ENCODE results near the gene PHF14. TPM values are rescaled to one million over a fixed set of nuclear protein-coding genes. Genes with fewer than 3 reads are reported as not detected.

PHF14 gene
- total RNA-seq, 2 donors from 2014 or later, result 32.5 to 48.2 TPM

DNA sequence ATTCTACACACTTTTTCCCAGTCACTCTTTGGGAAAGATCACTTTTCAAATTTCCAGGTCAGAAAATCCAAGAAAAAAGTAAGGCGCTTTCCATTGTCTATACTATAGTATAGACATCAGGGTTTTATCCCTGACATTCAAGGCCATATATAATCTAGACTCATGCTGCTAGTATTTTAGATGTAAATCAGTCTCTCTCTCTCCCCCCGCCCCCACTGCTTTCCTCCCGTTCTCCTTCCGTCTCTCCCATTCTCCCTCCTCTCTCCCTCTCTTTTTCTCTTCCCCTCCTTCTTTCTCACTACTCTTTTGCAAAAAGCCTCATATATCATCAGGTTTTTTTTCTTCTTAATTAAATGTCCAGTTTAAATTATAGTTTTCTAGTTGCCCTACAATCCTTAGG lies 154.8 kb downstream of the PHF14 start:
- no peak overlapping the region for H3K27ac Mint-ChIP-seq
- H3K9me3 Mint-ChIP-seq, result peaks cover 0 to 3% of the 10 kb centered on the region in 2 donors
- ATAC-seq, result no peak
- peaks cover 12 to 15% of the 10 kb centered on the region in 2 donors for H3K36me3 Mint-ChIP-seq
- DNase-seq (ENCODE audit: low spot score in 2 of 2), result no peak

- Mint-ChIP-seq H3K27ac (no peak overlapping the region), H3K36me3 (peaks cover 12 to 15% of the 10 kb centered on the region in 2 donors)
- peak; percentile 75 to 89 for ATAC-seq
Measured at GRCh38 chr7:11130012-11130411, 156.3 kb downstream of the PHF14 start.

DNA sequence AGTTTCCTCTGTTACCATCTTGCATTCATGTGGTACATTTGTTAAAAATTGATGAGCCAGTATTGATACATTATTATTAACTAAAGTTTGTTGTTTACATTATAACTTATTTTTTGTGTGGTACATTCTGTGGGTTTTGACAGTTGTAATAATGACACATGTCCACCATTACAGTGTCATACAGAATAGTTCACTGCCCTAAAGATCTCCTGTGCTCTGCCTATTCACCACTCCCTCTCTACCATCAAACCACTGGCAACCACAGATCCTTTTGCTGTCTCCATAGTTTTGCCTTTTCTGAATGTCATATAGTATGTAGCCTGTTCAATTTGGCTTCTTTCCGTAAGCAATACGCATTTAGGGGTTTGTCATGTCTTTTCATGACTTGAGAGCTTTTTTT lies 156.9 kb downstream of the PHF14 start:
- ATAC-seq (no peak), DNase-seq (ENCODE audit: low spot score in 2 of 2) (no peak)
- H3K27ac Mint-ChIP-seq, result peak overlapping the region in 1 of 2 donors; percentile 47
- H3K36me3 Mint-ChIP-seq, result peaks cover 12 to 15% of the 10 kb centered on the region in 2 donors
- peaks cover 0 to 3% of the 10 kb centered on the region in 2 donors for H3K9me3 Mint-ChIP-seq

More at GRCh38 chr7:11130012-11130411, 156.3 kb downstream of the PHF14 start:
- peaks cover 0 to 3% of the 10 kb centered on the region in 2 donors for H3K9me3 Mint-ChIP-seq
- DNase-seq (ENCODE audit: low spot score in 2 of 2), result no peak

DNA sequence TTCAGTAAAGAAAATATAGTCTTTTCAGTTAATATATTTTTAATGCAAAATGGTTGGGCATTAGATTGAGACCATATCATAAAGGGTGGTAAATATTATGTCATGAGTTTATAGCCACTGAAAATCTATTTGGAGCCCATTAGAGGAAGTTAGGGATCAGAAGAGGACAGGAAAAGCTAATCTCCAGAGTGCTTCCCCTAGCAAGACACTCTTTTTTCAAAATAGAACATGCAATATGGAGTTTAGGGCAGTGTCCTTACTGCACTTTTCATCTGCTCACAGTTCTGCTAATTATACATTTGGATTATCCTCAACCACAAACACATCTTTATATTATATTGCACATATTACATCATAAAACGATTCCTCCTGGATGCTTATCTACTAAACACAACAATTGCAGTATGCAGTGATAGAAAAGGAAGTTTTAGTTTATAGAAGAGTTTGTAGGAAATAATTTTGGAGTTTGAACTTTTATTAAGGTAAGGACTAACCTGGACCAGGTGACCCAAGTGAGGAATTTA lies 159.8 kb downstream of the PHF14 start:
- Mint-ChIP-seq H3K36me3 (peaks cover under 1 to 12% of the 10 kb centered on the region in 2 donors), H3K27ac (no peak overlapping the region), H3K9me3 (no peaks in the 10 kb centered on the region)
- ATAC-seq (no peak), DNase-seq (ENCODE audit: low spot score in 2 of 2) (no peak)

DNA sequence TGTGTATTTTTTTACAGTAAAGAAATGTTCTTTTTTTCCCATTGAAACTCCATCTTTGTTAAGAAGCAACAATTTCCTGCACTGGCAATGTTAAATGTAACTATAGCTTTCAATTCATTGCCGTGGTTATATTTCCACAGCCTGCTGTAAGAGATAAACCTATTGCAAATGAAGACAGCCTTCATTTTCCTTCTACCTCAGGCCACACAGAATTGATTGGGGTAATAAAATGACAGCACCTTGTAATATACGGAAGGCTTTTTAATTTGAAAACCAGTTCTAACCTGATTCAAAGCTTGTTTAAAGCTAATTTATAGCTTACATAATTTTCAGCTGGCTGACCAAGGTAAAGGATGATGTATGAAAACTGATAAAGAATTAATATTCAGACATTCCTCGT lies 161.9 kb downstream of the PHF14 start:
- H3K27ac Mint-ChIP-seq, result no peak overlapping the region
- ATAC-seq, result no peak
- DNase-seq (ENCODE audit: low spot score in 2 of 2), result no peak
- H3K9me3 Mint-ChIP-seq, result no peaks in the 10 kb centered on the region
- H3K36me3 Mint-ChIP-seq, result peaks cover 0 to 10% of the 10 kb centered on the region in 2 donors

GRCh38 chr7:11141541-11141940 lies 167.9 kb downstream of the PHF14 start:
- no peaks in the 10 kb centered on the region for H3K9me3 Mint-ChIP-seq
- DNase-seq (ENCODE audit: low spot score in 2 of 2) (no peak), ATAC-seq (no peak)
- H3K36me3 Mint-ChIP-seq, result peaks cover 0 to 4% of the 10 kb centered on the region in 2 donors
- H3K27ac Mint-ChIP-seq, result no peak overlapping the region

DNA sequence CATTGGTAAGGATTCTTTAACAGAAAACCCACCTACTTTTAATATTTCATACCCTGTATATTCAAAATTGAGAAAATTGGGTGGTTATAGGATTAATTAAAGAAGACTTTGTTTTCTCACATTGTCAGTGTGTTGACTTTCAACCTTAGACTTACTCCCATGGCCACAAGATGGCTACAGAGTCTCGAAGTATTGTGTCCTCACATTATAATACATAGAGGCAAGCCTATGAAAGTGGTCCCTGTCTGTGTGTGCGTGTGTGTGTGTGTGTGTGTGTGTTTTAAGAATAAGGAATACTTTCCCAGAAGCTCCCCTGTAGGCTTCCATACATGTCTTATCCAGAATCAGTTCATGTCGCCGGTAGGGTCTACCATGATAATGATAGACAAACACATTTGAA lies 180.0 kb downstream of the PHF14 start:
- Mint-ChIP-seq H3K27ac (no peak overlapping the region), H3K9me3 (no peaks in the 10 kb centered on the region), H3K36me3 (no peaks in the 10 kb centered on the region)
- no peak for ATAC-seq
- no peak for DNase-seq (ENCODE audit: low spot score in 2 of 2)

- no peaks in the 10 kb centered on the region for H3K9me3 Mint-ChIP-seq
- H3K27ac Mint-ChIP-seq, result no peak overlapping the region
- ATAC-seq, result no peak
- no peaks in the 10 kb centered on the region for H3K36me3 Mint-ChIP-seq
- DNase-seq (ENCODE audit: low spot score in 2 of 2), result no peak
Measured at GRCh38 chr7:11155883-11156282, 182.2 kb downstream of the PHF14 start.

DNA sequence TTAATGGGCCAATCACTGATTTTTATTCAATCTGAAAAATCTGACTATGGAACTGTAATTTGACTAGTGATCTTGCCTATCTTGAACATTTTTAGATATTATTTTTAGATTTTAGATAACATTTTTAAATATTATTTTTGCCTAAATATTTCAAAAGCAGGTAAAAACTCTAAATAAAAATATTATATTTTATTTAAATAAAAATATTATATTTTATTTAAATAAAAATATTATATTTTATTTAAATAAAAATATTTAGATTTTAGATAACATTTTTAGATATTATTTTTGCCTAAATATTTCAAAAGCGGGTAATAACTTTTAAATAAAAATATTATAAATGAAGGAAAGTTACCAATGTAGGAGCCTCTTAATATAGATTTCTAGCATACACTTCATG lies 187.8 kb downstream of the PHF14 start:
- ATAC-seq (no peak), DNase-seq (ENCODE audit: low spot score in 2 of 2) (no peak)
- Mint-ChIP-seq H3K9me3 (no peaks in the 10 kb centered on the region), H3K27ac (no peak overlapping the region), H3K36me3 (no peaks in the 10 kb centered on the region)

- no peaks in the 10 kb centered on the region for H3K36me3 Mint-ChIP-seq
- H3K27ac Mint-ChIP-seq, result no peak overlapping the region
- DNase-seq (ENCODE audit: low spot score in 2 of 2), result no peak
- H3K9me3 Mint-ChIP-seq, result no peaks in the 10 kb centered on the region
- ATAC-seq, result no peak
Measured at GRCh38 chr7:11163220-11163619, 189.5 kb downstream of the PHF14 start.

GRCh38 chr7:11166051-11166450 lies 192.4 kb downstream of the PHF14 start:
- no peaks in the 10 kb centered on the region for H3K36me3 Mint-ChIP-seq
- H3K27ac Mint-ChIP-seq, result no peak overlapping the region
- no peaks in the 10 kb centered on the region for H3K9me3 Mint-ChIP-seq
- DNase-seq (ENCODE audit: low spot score in 2 of 2), result no peak
- no peak for ATAC-seq

DNA sequence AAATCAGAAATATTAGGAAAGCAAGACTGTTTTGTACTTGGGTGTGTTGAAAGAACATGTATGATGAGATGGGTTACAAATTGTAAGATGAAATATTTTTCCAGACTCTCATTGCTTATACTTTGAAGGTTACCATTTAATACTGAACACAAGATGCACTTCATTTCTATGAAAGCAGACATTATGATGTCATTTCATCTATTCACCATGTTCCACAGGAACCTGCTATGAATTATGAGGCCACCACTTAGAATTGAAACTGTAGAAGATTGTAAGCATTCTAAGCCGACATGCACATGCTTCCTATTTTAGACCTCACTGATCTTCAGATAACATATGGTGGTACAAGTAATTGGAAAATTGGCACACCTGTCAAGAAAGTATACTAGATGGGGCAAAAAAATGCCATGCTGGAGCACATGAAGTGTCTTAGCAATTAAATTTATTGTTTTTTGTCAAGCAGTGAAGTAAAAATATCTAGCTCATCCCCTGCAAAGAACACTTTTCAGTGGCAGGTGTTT lies 195.0 kb downstream of the PHF14 start:
- no peak for ATAC-seq
- no peak for DNase-seq (ENCODE audit: low spot score in 2 of 2)
- H3K36me3 Mint-ChIP-seq, result no peaks in the 10 kb centered on the region
- H3K9me3 Mint-ChIP-seq, result no peaks in the 10 kb centered on the region
- H3K27ac Mint-ChIP-seq, result no peak overlapping the region

DNA sequence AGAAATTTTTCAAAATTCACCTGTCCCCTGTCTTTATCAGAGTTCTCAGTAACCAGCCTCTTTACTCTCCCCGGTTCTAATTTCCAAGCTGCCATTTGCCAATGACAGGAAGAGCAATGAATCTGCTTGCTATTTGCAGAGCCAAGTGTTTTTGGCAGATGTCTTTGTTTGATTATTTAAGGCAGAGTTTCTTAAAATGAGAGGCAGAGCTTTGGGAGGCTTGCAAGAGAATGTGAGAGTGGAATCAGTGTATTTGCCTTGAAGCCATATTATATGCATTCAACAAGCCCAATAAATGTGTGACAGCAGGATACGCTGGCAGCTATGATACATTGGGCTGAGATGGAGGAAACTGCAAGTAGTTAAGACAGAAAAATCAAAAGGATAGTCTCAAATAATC lies 196.5 kb downstream of the PHF14 start:
- H3K36me3 Mint-ChIP-seq, result no peaks in the 10 kb centered on the region
- no peak for DNase-seq (ENCODE audit: low spot score in 2 of 2)
- ATAC-seq, result no peak
- H3K27ac Mint-ChIP-seq, result no peak overlapping the region
- H3K9me3 Mint-ChIP-seq, result no peaks in the 10 kb centered on the region

DNA sequence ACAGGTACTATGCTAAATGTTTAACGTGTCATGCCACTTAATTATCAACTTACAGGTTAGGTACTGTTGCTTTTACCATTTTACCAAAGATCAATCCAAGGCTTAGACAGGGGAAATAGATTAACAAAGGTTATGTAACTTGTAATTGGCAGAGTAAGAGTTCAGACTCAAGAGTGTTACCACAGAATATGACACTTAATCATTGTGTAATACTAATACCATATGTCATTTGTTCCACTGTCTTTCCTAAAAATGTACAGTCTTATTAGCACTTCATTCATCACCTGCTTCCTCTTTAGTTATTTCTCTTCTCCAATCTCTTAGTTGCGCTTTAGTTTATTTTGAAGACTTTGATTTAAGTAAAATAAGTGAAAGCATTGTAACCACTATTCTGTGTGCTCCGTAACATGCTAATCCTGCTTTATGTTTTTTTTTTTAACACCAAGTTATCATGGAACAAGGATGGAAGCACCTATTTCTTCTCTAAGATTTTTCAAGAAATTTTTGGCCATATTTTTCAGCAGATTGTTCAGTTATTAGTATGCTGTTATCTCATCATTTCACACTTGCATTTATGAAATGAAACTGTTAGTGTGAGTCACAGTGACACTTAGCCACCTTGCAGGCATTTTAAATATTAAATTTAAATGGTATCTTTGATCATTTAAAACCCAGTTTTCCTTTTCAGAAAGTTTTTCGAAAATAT lies 197.3 kb downstream of the PHF14 start:
- no peak for DNase-seq (ENCODE audit: low spot score in 2 of 2)
- Mint-ChIP-seq H3K36me3 (no peaks in the 10 kb centered on the region), H3K27ac (no peak overlapping the region), H3K9me3 (no peaks in the 10 kb centered on the region)
- ATAC-seq, result peak in 1 of 2 donors; percentile 83

DNA sequence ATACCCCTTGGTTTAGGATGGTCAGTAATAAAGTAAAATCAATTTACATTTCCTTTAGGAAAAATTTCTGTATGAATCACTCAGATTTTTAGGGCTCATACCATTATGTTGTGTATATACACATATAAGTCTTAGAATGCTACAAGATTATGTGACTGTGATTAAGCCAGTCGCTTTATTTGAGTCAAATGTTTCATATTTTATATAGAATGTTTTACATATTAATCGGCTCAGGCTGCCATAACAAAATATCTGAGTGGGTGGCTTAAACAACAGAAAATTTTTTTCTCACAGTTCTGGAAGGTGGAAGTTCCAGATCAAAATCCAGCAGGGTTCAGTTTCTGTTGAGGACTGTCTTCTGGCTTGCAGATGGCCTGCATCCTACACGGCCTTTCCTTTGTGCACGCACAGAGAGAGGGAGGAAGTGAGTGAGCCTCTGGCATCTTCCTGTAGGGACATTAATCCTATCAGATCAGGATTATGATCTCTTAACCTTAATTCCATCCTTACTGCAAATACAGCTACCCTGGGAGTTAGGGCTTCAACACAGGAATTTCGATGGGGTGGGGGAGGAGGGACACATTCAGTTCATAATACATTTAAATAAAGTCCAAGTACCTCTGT lies 198.0 kb downstream of the PHF14 start:
- H3K27ac Mint-ChIP-seq, result no peak overlapping the region
- peak in 1 of 2 donors; percentile 61 for ATAC-seq
- no peaks in the 10 kb centered on the region for H3K36me3 Mint-ChIP-seq
- H3K9me3 Mint-ChIP-seq, result no peaks in the 10 kb centered on the region
- no peak for DNase-seq (ENCODE audit: low spot score in 2 of 2)

DNA sequence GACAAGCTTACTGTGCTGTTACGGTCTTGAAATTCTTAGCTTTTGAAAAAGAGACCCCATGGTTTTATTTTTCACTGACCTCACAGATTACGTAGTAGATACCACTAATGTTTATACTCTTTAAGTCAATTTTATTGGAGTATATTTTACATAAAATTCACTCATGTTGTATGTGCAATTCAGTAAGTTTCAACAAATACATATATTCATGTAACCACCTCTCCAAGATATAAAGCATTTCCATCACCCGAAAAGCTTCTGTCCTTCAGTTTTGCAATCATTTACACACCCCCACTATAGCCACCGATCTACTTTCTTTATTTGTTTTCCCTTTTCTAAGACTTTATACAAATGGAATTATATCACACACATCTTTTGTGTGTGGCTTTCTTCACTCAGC lies 199.2 kb downstream of the PHF14 start:
- Mint-ChIP-seq H3K9me3 (no peaks in the 10 kb centered on the region), H3K27ac (no peak overlapping the region), H3K36me3 (no peaks in the 10 kb centered on the region)
- DNase-seq (ENCODE audit: low spot score in 2 of 2) (no peak), ATAC-seq (no peak)

DNA sequence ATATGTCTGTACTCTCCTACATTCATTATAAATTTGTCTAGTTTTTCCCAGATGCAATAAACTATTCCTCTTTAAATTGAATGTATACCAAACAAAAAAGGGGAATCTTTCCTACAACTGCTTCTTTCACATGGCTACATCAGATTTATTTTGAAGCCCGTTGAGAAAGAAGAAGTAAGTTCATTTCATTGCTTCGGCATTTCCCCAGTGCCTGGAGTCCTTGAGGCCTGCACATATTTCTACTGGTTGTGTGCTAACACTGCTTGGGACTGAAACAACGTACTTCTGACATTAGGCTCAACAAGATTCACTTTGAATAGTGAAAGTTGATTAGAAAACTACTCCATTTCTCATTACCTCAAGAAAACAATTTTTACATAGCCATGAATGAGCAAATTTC lies 201.7 kb downstream of the PHF14 start:
- no peak for DNase-seq (ENCODE audit: low spot score in 2 of 2)
- Mint-ChIP-seq H3K36me3 (no peaks in the 10 kb centered on the region), H3K9me3 (no peaks in the 10 kb centered on the region), H3K27ac (no peak overlapping the region)
- ATAC-seq, result no peak

GRCh38 chr7:11175887-11176286 lies 202.2 kb downstream of the PHF14 start:
- H3K9me3 Mint-ChIP-seq, result no peaks in the 10 kb centered on the region

More at GRCh38 chr7:11175887-11176286, 202.2 kb downstream of the PHF14 start:
- Mint-ChIP-seq H3K36me3 (no peaks in the 10 kb centered on the region), H3K27ac (no peak overlapping the region)
- ATAC-seq (no peak), DNase-seq (ENCODE audit: low spot score in 2 of 2) (no peak)
